HG03135 (cell line): Measurements from ENCODE around the gene ACO2.

Source experiments
- ATAC-seq: cut with Tn5 transposase; IDR thresholded peaks from one replicate; pipeline ENCODE4 v1.9.1; 2021; ENCODE audit warnings: mild to moderate bottlenecking, moderate library complexity; ENCODE audit not compliant: unreplicated experiment

The ACO2 gene

DNA sequence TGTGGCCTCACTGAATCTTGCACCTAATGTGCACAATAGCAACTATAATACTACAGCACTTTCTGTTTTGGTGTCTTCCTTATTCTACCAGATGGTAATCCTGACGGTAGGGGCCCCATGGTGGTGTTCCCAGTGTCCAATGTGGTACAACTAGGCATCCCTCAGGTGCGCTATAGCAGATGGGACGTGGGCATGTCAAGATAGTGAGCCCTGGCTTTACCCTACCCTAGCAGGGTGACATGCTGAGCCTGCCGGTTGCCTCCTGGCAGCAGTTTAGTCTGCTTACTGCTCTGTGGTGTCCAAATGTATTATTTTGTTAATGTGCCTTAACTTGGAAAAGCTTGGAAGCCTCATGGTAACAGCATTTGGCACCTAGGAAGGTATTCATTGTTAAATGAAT lies 19.2 kb downstream of the ACO2 start:
- ATAC-seq = no peak

DNA sequence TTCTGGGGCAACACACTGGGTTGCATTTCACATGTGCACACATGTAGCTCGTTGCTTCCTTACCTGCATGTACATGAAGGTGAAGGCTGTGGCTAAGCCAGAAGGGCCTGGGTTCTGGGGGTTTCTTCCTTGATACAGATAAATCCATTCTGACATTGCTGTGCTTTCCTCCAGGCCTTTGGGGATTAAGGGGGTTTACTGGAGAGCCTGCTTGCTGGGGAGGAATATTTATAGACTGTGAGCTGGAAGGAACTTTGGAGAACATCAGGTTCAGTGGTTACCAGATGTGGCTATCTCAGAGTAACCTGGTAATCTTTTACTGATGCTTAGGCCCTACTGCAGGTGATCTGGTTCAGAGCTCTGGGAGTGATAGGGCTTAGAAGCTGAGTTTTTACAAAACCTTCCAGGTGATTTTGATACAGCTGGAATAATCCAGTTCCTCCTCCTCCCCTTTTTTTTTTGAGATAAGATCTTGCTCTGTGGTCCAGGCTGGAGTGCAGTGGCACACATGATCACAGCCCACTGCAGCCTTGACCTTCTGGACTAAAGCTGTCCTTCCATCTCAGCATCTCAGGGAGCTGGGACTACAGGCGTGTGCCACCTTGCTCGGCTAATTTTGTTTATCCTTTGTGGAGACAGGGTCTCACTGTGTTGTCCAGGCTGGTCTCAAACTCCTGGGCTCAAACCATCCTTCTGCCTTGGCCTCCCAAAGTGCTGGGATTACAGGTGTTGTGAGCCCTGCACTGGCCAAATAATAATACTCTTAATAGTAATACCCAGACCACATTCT lies 19.9 kb downstream of the ACO2 start:
- ATAC-seq = no peak

DNA sequence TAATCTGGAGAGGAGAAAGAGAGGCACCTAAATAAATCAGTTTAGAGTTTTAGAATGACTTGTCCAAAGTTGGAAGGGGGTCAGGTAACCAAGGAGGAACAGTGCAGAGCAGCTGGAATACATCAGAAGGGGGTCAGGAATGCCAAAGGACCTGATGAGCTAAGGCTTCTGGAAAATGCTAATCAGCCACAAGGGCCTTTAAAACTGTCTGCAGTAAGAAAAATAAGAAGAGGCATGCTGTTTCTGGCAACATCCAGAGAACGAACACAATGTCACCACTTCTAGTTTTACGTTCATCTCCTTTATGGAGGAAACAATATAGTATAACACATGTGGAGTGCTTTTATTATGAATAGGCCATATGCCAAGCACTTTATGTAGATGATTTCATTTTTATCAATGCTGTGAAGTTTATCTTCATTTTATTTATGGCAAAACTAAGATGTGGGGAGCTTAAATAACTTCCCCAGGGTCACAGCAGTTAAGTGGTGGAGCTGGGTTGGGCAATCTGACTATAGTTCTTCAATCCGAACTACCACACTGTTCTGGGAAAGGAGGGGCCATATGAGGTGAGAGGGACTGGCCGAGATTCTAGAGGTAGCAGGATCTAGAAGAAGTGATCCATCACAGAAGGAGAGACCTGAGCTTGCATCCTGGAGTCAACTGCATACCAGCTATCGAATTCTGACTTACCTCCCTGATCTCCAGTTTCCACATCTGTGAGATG lies 22.6 kb downstream of the ACO2 start:
- ATAC-seq = no peak

DNA sequence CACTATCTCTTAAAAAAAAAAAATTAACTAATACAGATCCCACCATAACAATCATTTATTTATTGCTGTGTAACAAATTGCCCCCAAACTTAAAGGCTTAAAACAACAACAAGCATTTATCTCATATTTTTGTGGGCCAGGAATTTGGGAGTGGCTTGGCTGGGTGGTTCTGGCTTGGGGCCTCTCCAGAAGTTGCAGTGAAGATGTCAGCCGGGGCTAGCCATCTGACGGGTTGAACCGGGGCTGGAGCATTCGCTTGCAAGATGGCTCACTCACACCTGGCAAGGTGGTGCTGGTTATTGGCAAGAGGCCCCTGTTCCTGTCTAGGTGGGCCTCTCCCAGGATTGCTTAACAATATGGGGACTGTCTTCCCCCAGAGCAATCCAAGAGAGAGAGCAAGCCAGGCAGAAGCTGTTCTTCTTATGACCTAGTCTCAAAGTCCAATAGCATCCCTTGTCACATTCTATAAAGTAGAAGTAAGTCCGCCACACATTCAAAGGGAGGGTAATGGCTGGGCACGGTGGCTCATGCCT lies 29.5 kb downstream of the ACO2 start:
- ATAC-seq = no peak

DNA sequence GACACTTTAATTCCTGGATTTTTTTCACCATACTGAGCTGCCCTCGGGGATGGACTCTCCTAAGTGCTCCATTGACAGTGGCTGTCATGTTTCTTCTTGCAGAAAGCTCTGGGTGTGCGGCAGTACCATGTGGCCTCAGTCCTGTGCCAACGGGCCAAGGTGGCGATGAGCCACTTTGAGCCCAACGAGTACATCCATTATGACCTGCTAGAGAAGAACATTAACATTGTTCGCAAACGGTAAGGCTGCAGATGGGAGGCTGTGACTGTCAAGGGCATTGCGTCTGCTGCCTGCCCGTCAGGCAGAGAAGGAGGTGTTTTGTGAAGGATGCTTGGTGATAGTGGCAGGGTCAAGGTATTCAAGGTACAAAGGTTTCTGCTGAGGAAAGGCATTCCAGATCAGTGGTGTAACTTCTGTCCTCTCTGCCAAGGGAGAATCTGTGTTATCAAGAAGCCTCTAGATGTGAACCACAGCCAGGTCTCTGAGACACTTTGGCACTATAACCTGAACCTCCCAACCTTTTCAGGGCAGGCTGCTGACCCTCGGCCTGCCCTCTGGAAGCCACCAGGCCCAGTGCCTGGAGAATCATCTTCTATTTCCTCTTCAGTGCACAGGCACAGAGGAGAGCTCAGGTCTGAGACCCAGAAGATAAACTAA lies 30.8 kb downstream of the ACO2 start:
- ATAC-seq = no peak

DNA sequence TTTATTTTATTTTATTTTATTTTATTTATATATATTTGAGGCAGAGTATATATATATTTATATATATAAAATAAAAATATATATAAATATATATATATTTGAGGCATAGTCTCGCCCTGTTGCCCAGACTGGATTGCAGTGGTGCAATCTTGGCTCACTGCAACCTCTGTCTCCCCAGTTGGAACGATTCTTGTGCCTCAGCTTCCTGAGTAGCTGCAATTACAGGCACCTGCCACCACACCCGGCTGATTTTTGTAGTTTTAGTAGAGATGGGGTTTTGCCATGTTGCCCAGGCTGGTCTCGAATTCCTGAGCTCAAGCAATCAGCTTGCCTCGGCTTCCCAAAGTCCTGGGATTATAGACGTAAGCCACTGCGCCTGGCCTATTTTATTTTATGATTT lies 31.4 kb downstream of the ACO2 start:
- no peak for ATAC-seq

DNA sequence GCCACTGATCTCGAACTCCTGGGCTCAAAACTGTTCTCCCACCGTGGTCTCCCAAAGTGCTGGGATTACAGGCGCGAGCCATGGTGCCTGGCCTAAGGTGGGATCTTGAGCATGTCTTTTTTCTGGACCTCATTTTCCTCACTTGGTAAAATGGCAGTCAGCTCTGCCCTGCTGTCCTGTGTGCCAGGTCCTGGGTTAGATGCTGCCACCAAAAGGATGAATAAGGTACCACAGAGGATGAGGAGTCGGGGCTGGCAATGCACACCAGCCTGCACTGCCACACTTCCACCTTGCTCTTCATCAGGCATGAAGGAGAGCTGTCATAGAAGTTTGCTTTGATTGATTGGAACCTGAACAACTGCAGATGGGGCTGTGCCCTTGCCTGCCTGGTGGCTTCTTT lies 32.3 kb downstream of the ACO2 start:
- no peak for ATAC-seq

DNA sequence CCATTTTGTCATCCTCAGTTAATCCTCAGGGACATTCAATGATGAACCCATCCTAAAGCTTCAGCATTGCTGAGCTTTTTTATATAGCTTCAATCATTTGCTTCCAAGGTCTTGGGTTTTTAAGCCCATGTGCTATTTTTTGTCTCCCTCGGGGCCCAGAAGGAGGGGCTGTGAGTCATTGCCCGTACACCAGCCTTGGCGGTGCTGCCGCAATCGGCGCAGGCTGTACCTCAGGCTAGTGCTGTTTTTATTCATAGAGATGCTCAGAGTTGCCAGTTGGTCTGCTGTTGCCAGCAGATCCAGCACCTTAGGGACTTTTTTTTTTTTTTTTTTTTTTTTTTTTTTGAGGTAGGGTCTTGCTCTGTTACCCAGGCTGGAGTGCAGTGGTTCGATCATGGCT lies 35.5 kb downstream of the ACO2 start:
- no peak for ATAC-seq

DNA sequence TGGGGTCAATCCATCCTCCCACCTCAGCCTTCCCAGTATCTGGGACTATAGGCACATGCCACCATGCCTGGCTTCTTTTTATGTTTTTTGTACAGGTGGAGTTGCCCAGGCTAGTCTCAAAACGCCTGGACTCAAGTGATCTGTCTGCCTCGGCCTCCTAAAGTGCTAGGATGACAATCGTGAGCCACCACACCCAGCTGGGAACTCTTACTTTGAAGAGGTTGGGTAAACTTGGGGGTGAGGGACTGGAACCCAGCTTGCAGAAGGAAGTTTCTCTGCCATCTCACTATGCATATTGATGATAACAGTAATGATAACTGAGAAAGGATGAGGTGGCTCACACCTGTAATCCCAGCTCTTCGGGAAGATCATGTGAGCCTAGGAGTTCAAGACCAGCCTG lies 35.9 kb downstream of the ACO2 start:
- ATAC-seq = no peak

DNA sequence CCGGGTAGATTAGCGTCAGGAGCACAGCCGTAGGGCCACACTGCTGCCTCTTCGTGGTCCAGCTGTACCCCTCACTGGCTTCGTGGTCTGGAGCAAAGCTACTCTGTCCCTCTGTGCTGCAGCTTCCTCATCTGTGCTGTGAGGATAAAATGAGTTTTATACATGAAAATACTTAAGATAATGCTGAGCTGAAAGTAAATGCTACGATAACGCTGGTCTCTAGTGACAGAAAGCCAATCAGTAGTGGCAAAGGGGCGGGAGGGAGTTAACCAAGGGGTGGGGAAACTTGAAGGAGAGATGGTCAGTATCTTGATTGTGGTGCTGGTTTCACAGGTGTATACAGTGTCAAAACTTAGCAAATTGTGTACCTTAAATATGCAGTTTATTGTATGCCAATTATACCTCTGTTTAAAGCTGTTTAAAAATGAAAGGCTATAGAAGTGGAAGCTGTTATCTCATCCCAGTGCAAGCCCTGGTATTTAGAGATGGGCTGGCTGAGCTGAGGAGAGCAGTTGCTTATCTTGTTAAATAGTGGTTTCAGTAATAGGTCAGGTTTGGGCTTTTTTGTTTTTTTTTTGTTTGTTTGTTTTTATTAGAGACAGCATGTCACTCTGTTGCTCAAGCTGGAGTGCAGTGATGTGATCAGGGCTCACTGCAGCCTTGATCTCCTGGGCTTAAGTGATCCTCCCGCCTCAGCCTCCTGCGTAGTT lies 36.7 kb downstream of the ACO2 start:
- no peak for ATAC-seq

DNA sequence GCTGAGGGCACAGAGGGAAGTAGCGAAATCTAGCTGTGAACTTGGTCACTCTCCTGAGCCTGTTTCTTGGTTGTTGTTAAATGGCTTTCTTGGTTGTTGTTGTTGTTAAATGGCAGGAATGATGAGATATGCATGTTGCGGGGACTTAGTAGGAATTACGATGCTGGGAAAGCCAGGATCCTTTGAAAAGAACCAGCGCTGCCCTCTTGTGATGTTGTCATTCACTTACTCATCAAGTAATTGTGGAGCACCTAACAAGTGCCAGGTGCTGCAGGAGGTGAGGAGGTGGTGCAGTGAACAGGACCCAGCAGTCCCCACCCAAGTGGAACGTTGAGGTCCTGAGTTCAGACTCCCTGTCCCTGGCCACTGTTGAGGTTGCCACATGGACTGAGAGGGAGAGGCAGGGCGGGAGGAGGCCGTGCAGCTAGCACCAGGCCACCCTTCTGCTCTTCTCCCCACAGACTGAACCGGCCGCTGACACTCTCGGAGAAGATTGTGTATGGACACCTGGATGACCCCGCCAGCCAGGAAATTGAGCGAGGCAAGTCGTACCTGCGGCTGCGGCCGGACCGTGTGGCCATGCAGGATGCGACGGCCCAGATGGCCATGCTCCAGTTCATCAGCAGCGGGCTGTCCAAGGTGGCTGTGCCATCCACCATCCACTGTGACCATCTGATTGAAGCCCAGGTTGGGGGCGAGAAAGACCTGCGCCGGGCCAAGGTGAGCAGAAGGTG lies 38.6 kb downstream of the ACO2 start:
- ATAC-seq = no peak

DNA sequence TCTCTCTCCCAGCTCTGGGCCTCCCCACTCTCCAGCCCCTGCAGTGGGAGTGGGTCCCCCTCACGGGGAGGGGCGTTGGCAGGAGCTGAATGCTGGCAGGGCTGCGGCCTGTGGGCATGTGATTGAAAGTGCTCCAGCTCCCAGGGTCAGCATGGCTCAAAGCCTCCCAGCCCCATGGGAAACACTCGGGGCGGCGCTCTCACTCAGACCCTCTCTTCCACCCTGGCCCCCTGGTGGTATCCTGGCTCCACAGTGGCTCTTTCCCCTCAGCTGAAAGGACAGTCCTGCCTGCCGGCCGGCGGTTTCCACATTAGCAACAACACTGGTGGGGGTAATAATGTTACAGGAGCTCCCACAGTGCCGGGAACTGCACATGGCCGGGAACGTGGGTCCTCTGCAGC lies 39.9 kb downstream of the ACO2 start:
- ATAC-seq = no peak

DNA sequence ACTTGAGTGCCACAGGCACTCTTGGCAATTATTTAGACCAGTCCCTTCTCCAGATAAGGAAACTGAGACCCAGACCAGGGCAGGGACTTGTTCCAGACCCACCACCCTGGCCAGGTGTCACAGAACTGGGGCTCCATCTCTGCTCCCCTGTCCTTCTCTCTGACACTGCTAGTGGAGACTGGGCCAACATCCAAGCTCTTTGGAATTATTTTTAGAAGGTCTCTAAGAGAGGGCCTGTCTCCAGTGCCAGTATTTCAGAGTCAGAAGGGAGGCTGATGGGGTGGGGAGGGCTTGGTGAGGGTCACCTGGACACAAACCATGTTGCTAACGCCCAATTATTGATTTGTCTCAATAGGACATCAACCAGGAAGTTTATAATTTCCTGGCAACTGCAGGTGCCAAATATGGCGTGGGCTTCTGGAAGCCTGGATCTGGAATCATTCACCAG lies 42.6 kb downstream of the ACO2 start:
- ATAC-seq = no peak

DNA sequence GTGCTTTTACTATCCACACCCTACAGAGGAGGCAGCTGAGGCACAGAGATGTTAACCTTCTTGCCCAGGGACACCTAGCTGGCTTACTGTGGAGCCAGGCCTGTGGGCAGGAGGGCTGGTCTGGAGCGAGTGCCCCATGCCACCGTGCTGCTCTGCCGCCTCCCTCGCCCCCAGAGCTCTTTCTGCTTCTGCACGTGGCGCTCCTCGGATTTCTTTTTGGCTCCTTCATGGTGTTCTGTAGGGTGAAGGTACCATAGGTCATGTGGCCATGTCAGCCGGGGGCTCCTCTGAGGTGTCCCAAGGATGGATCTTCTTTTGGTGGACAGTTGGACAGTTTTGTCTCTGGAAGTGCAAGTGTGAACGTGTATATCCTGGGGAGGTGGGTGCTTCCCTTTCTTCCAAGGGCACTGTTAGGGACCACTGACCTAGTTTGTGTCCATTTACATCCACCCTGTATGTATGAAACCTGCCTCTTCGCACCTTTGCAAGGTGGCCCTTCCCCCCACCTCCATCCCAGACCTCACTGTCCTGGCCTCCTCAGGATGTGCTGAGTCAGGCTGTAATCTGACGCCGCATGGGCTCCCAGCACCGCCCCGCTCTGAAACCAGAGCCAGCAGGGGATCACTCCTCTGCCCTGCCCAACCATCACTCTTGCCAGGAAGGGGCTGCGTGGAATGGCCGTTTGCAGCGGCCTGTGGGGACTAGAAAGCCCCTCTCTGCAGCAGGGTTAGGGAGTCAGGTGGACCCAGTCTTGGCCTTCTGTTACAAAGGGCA lies 43.7 kb downstream of the ACO2 start:
- ATAC-seq = no peak

DNA sequence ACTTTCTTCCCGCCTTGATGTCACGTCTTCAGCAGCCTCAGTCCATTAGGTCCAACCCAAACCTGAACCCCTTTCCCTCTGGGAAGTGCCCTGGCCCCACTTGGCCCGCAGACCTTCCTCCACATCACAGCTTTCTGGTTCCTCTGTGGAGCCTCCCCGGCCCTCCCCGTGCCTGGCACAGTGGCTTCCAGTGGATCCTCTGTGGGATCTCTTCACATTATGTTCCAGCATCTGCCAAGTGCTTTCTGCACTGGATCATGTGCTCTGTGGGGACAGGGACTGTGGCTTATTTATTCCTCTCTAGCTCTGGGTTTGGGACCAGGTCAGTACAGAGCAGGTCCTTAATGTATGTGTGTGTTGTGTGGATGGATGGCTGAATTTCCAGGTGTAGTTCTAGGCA lies 44.5 kb downstream of the ACO2 start:
- ATAC-seq = no peak

DNA sequence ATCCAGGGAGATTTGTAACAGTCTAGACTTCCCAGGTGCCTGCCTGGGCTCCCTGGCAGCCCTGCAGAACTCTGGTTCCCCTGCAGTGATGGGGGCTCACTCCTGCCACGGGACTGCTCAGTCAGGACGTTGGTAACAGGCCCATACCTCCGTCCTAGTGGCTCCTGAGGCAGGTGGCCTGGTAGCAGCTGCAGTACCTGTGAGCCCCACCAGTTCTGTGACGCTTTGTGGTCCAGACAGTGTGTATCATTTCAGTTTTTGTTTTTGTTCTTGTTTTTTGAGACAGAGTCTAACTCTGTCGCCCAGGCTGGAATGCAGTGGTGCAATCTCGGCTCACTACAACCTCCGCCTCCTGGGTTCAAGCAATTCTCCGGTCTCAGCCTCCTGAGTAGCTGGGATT lies 47.5 kb downstream of the ACO2 start:
- ATAC-seq = no peak

DNA sequence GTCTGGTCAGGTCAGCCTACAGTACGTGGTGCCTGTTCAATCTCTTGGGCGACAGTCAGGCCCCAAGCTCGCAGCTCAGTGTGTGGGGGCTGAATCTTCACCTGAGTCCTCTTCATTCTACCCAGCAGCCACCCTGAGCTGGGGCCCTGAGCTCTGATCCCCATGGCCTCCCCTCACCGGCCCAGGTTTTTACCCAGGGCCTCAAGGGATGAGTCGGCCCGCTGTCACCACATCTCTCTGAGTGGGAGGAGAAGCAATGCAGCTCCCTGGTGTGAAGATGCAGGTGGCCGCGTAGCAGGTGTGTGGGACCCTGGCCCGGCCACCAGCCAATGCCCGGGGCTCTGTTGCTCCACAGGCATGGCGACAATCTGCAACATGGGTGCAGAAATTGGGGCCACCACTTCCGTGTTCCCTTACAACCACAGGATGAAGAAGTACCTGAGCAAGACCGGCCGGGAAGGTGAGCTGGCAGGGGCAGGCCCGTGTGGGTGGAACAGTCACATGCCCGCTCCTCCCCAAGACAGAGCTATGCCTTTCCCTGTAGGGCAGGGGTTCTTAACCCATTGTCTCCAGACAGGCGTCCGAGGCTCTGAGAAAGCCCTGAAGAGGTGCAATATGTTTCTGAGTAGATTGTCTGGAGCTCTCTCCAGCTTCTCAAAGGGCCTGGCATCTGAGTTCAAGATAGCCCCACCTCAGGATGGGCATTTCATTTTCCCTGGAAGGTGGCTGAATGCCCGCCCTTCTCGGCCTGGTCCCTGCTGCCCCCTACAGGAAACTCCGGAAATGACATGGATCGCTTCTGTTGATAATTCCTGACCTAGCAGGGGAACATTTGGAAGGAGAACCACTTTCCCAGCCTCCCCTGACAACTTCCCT lies 48.5 kb downstream of the ACO2 start:
- ATAC-seq = no peak

DNA sequence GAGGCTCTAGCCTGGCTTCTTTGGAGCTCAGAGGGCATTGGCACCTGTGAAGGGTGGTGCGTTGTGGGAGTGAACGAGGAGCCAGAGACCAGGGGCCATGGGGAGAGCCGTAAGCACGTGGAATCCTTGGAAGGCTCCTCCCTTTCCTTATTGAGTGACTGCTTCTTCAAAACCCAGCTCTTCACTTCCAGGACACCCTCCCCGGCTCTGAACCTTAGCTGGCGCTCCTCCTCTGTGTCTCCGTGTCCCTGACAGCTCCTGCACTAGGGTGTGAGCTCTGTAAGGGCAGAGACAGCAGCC lies 49.1 kb downstream of the ACO2 start:
- ATAC-seq = no peak

DNA sequence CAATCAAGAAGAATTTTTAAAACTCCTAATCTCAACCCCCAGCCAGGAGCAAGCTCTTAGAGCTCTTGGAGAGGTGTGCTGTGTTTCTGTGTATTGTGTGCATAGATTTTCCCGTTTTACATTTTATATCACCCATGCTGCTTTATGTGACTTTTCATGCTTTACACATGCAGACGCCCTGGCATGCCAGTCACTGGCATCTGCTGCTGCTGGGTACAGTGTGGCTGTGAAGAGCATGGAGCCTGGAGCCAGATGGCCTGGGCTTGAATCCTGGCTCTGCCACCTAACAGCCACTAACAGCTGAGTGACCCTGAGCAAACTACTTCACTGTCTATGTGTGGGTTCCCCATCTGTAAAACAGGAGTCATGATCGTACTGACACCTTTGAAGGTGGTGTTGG lies 52.2 kb downstream of the ACO2 start:
- no peak for ATAC-seq
